Measurements from ENCODE around the gene STRA8.

The STRA8 gene

GRCh38 chr7:135233570-135233969 lies at the start of gene STRA8:
STRA8 (plus strand) TSS chr7:135233838; CDS start chr7:135240525, 6,687 bp downstream.
- no peak for DNase-seq (ENCODE audit: extremely low read depth, insufficient read length)
- Histone ChIP-seq H3K27me3 (replicated peaks; ENCODE audit: control insufficient read depth, insufficient read depth, low read length) (no peaks in the 10 kb centered on the region), H3K4me3 (replicated peaks; ENCODE audit: low read depth, low read length) (no peak within 1 kb of the TSS), H3K36me3 (ENCODE audit: control insufficient read depth, insufficient read depth, low read length) (no peaks in the 10 kb centered on the region)
- no peak for TF ChIP-seq CTCF (IDR thresholded peaks at IDR 0.05; ENCODE audit: insufficient read depth, low read length, poor library complexity, severe bottlenecking)

- no peak for DNase-seq (ENCODE audit: extremely low read depth, insufficient read length)
- Histone ChIP-seq H3K27me3 (replicated peaks; ENCODE audit: control insufficient read depth, insufficient read depth, low read length) (no peaks in the 10 kb centered on the region), H3K36me3 (ENCODE audit: control insufficient read depth, insufficient read depth, low read length) (peaks cover 37% of the 10 kb centered on the region), H3K4me3 (replicated peaks; ENCODE audit: low read depth, low read length) (no peak overlapping the region)
- TF ChIP-seq CTCF (IDR thresholded peaks at IDR 0.05; ENCODE audit: insufficient read depth, low read length, poor library complexity, severe bottlenecking): no peak
Observed at GRCh38 chr7:135184254-135184841, 49.3 kb upstream of the STRA8 start.

GRCh38 chr7:135185471-135186260 lies 48.0 kb upstream of the STRA8 start:
- no peak for TF ChIP-seq CTCF (IDR thresholded peaks at IDR 0.05; ENCODE audit: insufficient read depth, low read length, poor library complexity, severe bottlenecking)
- no peaks in the 10 kb centered on the region for H3K27me3 ChIP-seq (replicated peaks; ENCODE audit: control insufficient read depth, insufficient read depth, low read length)
- H3K4me3 ChIP-seq (replicated peaks; ENCODE audit: low read depth, low read length): no peak overlapping the region
- peak; percentile 31 for DNase-seq (ENCODE audit: extremely low read depth, insufficient read length)
- H3K36me3 ChIP-seq (ENCODE audit: control insufficient read depth, insufficient read depth, low read length): peaks cover 34% of the 10 kb centered on the region

GRCh38 chr7:135186261-135186540 lies 47.4 kb upstream of the STRA8 start:
- peaks cover 34% of the 10 kb centered on the region for H3K36me3 ChIP-seq (ENCODE audit: control insufficient read depth, insufficient read depth, low read length)
- no peak overlapping the region for H3K4me3 ChIP-seq (replicated peaks; ENCODE audit: low read depth, low read length)

GRCh38 chr7:135186841-135187253 lies 46.8 kb upstream of the STRA8 start:
- Histone ChIP-seq H3K4me3 (replicated peaks; ENCODE audit: low read depth, low read length) (peak overlapping the region; percentile 38), H3K36me3 (ENCODE audit: control insufficient read depth, insufficient read depth, low read length) (peaks cover 33% of the 10 kb centered on the region)

More at GRCh38 chr7:135186261-135186540, 47.4 kb upstream of the STRA8 start:
- no peak for TF ChIP-seq CTCF (IDR thresholded peaks at IDR 0.05; ENCODE audit: insufficient read depth, low read length, poor library complexity, severe bottlenecking)
- DNase-seq (ENCODE audit: extremely low read depth, insufficient read length): no peak
- no peaks in the 10 kb centered on the region for H3K27me3 ChIP-seq (replicated peaks; ENCODE audit: control insufficient read depth, insufficient read depth, low read length)

More at GRCh38 chr7:135186841-135187253, 46.8 kb upstream of the STRA8 start:
- TF ChIP-seq CTCF (IDR thresholded peaks at IDR 0.05; ENCODE audit: insufficient read depth, low read length, poor library complexity, severe bottlenecking): no peak
- peak; percentile 70 for DNase-seq (ENCODE audit: extremely low read depth, insufficient read length)
- no peaks in the 10 kb centered on the region for H3K27me3 ChIP-seq (replicated peaks; ENCODE audit: control insufficient read depth, insufficient read depth, low read length)

All from GM06990 (cell line).